ENCODE results near the gene GPR155.
"Not testable (repeated sequence)": the region's sequence is repeated elsewhere in the genome, so short reads cannot be mapped to it uniquely, and the experiment has no call there.

The GPR155 gene

GRCh38 chr2:174487820-174488162, 962 bp upstream of the GPR155 start:
- TF ChIP-seq CTCF (conservative IDR thresholded peaks at IDR 0.05) (no peak), ZFX (IDR thresholded peaks at IDR 0.05) (no peak)
- H3K27ac ChIP-seq: peak overlapping the region; percentile 83; the same call in 1 of the 2 replicates

GRCh38 chr2:174487108-174487819, 435 bp upstream of the GPR155 start:
- H3K27ac ChIP-seq: peak overlapping the region; percentile 83
- TF ChIP-seq ZFX (IDR thresholded peaks at IDR 0.05): no peak
- no peak for TF ChIP-seq CTCF (conservative IDR thresholded peaks at IDR 0.05)

GRCh38 chr2:174485788-174486562, 854 bp downstream of the GPR155 start:
- TF ChIP-seq CTCF (conservative IDR thresholded peaks at IDR 0.05) (no peak), ZFX (IDR thresholded peaks at IDR 0.05) (no peak)

GRCh38 chr2:174485045-174485444, 1.8 kb downstream of the GPR155 start:
- H3K27ac ChIP-seq: not testable (repeated sequence)

More at GRCh38 chr2:174485788-174486562, 854 bp downstream of the GPR155 start:
- peak overlapping the region; percentile 83 for H3K27ac ChIP-seq

GRCh38 chr2:174484573-174484972, 2.3 kb downstream of the GPR155 start:
- no peak overlapping the region for H3K27ac ChIP-seq
- TF ChIP-seq CTCF (conservative IDR thresholded peaks at IDR 0.05) (no peak), ZFX (IDR thresholded peaks at IDR 0.05) (no peak)

- no peak for TF ChIP-seq ZFX (IDR thresholded peaks at IDR 0.05)
- no peak for TF ChIP-seq CTCF (conservative IDR thresholded peaks at IDR 0.05)
- H3K27ac ChIP-seq: no peak overlapping the region
Measured at GRCh38 chr2:174482854-174483253, 4.0 kb downstream of the GPR155 start.

GRCh38 chr2:174477759-174478158, 9.1 kb downstream of the GPR155 start:
- H3K27ac ChIP-seq: no peak overlapping the region
- TF ChIP-seq CTCF (conservative IDR thresholded peaks at IDR 0.05) (no peak), ZFX (IDR thresholded peaks at IDR 0.05) (no peak)

Data from C4-2B (cell line).